CD8-positive, alpha-beta memory T cell (primary cell): Measurements from ENCODE around the gene C1orf226. TPM values are rescaled to one million over a fixed set of nuclear protein-coding genes. Genes with fewer than 3 reads are reported as not detected.
A peak's percentile ranks its signal among the peaks of the same experiment; 100 is the strongest.
"Not testable (repeated sequence)": the region's sequence is repeated elsewhere in the genome, so short reads cannot be mapped to it uniquely, and the experiment has no call there.

Experiments
- CTCF ChIA-PET: fragments of 350-600 bp; sonication (Branson Sonifier 250); formaldehyde crosslinking; loops from one replicate; lab custom pipeline; 2021; ENCODE audit warnings: antibody characterized with exemption; lab: Charles Lee
- POLR2A ChIA-PET: fragments of 350-600 bp; sonication (Branson Sonifier 250); formaldehyde crosslinking; loops from one replicate; lab custom pipeline; 2021; ENCODE audit warnings: antibody characterized with exemption; lab: Charles Lee
- DNase-seq, 5 donors: peaks; one replicate each; pipeline versions ENCODE4 v3.0.0 to v3.0.0-alpha.2; 2020 to 2022; ENCODE audit warnings: mixed read lengths in 1 of 5
- H3K27ac ChIP-seq: one replicate; pipeline ENCODE4 v1.7.0; 2013; ENCODE audit warnings: low read depth, mild to moderate bottlenecking, low read length, moderate library complexity
- H3K27me3 ChIP-seq: 2 replicates; pipeline ENCODE4 v1.7.0; 2013; ENCODE audit warnings: low read length, mild to moderate bottlenecking; ENCODE audit not compliant: insufficient read depth, poor library complexity, severe bottlenecking
- H3K36me3 ChIP-seq: 2 replicates; pipeline ENCODE4 v1.7.0; 2013; ENCODE audit warnings: mild to moderate bottlenecking, low read length, moderate library complexity; ENCODE audit not compliant: insufficient read depth
- H3K4me1 ChIP-seq: 2 replicates; pipeline ENCODE4 v1.7.0; 2013; ENCODE audit warnings: mild to moderate bottlenecking, low read length, moderate library complexity; ENCODE audit not compliant: insufficient read depth
- H3K4me3 ChIP-seq: 2 replicates; pipeline ENCODE4 v1.7.0; 2013; ENCODE audit warnings: mild to moderate bottlenecking, low read length
- H3K9me3 ChIP-seq: 2 replicates; pipeline ENCODE4 v1.7.0; 2013; ENCODE audit warnings: mild to moderate bottlenecking, low read length
- H3K27ac Mint-ChIP-seq, 8 donors: one replicate each; pipeline ENCODE4 v1.8.0; 2020 to 2021; ENCODE audit warnings: mixed read lengths in 8 of 8, mild to moderate bottlenecking in 6 of 8, inconsistent platforms in 3 of 8, moderate library complexity in 3 of 8
- H3K27me3 Mint-ChIP-seq, 2 donors: one replicate each; pipeline ENCODE4 v1.8.0; 2020 to 2021; ENCODE audit warnings: mixed read lengths in 2 of 2, mild to moderate bottlenecking in 1 of 2, moderate library complexity in 1 of 2
- H3K36me3 Mint-ChIP-seq, 3 donors: one replicate each; pipeline ENCODE4 v1.8.0; 2020 to 2021; ENCODE audit warnings: mixed read lengths in 3 of 3, inconsistent platforms in 1 of 3, mild to moderate bottlenecking in 1 of 3
- H3K4me1 Mint-ChIP-seq, 3 donors: one replicate each; pipeline ENCODE4 v1.8.0; 2020 to 2021; ENCODE audit warnings: mixed read lengths in 3 of 3, inconsistent platforms in 1 of 3, mild to moderate bottlenecking in 1 of 3
- H3K4me3 Mint-ChIP-seq, 7 donors: one replicate each; pipeline ENCODE4 v1.8.0; 2020 to 2021; ENCODE audit warnings: mixed read lengths in 7 of 7, mild to moderate bottlenecking in 6 of 7, moderate library complexity in 4 of 7, inconsistent platforms in 2 of 7
- H3K9me3 Mint-ChIP-seq, 5 donors: one replicate each; pipeline ENCODE4 v1.8.0; 2020 to 2022; ENCODE audit warnings: mixed read lengths in 5 of 5, mild to moderate bottlenecking in 3 of 5, moderate library complexity in 2 of 5, inconsistent platforms in 1 of 5
- polyA plus RNA-seq: library from polyadenylated mRNA; unstranded; fragments of 300-500 nt; fragmentation: Illumina TruSeq; gene quantifications from one replicate; pipeline ENCODE4 v1.2.3, GENCODE V29; 2021
- total RNA-seq, 2 experiments: library from RNA; stranded (reverse); gene quantifications; one replicate each; pipeline ENCODE4 v1.2.3, GENCODE V29; 2021

Gene C1orf226
- total and polyA plus RNA-seq, 3 experiments from 2014 or later = 0.04 TPM; not detected in 2

- H3K27me3 Mint-ChIP-seq = peaks cover 20 to 48% of the 10 kb centered on the region in 2 donors
- Histone ChIP-seq H3K27me3 (no peaks in the 10 kb centered on the region), H3K36me3 (no peaks in the 10 kb centered on the region), H3K4me1 (no peaks in the 10 kb centered on the region), H3K27ac (no peak within 1 kb of the TSS), H3K4me3 (no peak within 1 kb of the TSS), H3K9me3 (no peaks in the 10 kb centered on the region)
- no peaks in the 10 kb centered on the region for H3K36me3 Mint-ChIP-seq
- H3K4me1 Mint-ChIP-seq = no peaks in the 10 kb centered on the region
- H3K4me3 Mint-ChIP-seq = no peak within 1 kb of the TSS
- ChIA-PET CTCF (no interaction called here), POLR2A (no interaction called here)
- DNase-seq = no peak
- peaks cover 0 to 2% (median 0%) of the 10 kb centered on the region in 5 donors for H3K9me3 Mint-ChIP-seq
- peak within 1 kb of the TSS in 1 of 8 donors; percentile 26 for H3K27ac Mint-ChIP-seq
Observed at GRCh38 chr1:162412002-162412401, 30.5 kb downstream of the C1orf226 start, which contains the start of gene SH2D1B. TSS of gene SH2D1B (minus strand) at chr1:162412136. CDS start at chr1:162412016, 120 bp downstream.

- Mint-ChIP-seq H3K4me1 (no peaks in the 10 kb centered on the region), H3K27ac (no peak overlapping the region), H3K4me3 (no peak overlapping the region), H3K9me3 (peaks cover 0 to 2% (median 0%) of the 10 kb centered on the region in 5 donors), H3K27me3 (peaks cover 22 to 58% of the 10 kb centered on the region in 2 donors), H3K36me3 (peaks cover 0 to 3% (median 0%) of the 10 kb centered on the region in 3 donors)
- no peak for DNase-seq
- Histone ChIP-seq H3K4me3 (no peak overlapping the region), H3K4me1 (no peaks in the 10 kb centered on the region), H3K27me3 (no peaks in the 10 kb centered on the region), H3K36me3 (no peaks in the 10 kb centered on the region), H3K9me3 (no peaks in the 10 kb centered on the region), H3K27ac (no peak overlapping the region)
- ChIA-PET CTCF (no interaction called here), POLR2A (no interaction called here)
Observed at GRCh38 chr1:162416215-162416614, 34.7 kb downstream of the C1orf226 start.

GRCh38 chr1:162416909-162417308 lies 35.4 kb downstream of the C1orf226 start:
- H3K4me3 Mint-ChIP-seq = no peak overlapping the region
- DNase-seq = no peak
- H3K4me1 ChIP-seq = no peaks in the 10 kb centered on the region
- no peak overlapping the region for H3K4me3 ChIP-seq
- H3K27me3 Mint-ChIP-seq = peaks cover 22 to 58% of the 10 kb centered on the region in 2 donors
- H3K9me3 ChIP-seq = no peaks in the 10 kb centered on the region
- ChIA-PET POLR2A (no interaction called here), CTCF (no interaction called here)
- peaks cover 0 to 2% (median 0%) of the 10 kb centered on the region in 5 donors for H3K9me3 Mint-ChIP-seq
- no peak overlapping the region for H3K27ac Mint-ChIP-seq
- H3K27me3 ChIP-seq = no peaks in the 10 kb centered on the region
- H3K27ac ChIP-seq = no peak overlapping the region
- H3K4me1 Mint-ChIP-seq = no peaks in the 10 kb centered on the region
- H3K36me3 ChIP-seq = no peaks in the 10 kb centered on the region
- peaks cover 0 to 3% (median 0%) of the 10 kb centered on the region in 3 donors for H3K36me3 Mint-ChIP-seq

GRCh38 chr1:162417650-162418049 lies 36.1 kb downstream of the C1orf226 start:
- H3K4me3 Mint-ChIP-seq = no peak overlapping the region
- H3K27me3 ChIP-seq = no peaks in the 10 kb centered on the region
- H3K27ac Mint-ChIP-seq = no peak overlapping the region
- CTCF ChIA-PET = no interaction called here
- POLR2A ChIA-PET = no interaction called here
- H3K4me1 ChIP-seq = no peaks in the 10 kb centered on the region
- H3K9me3 Mint-ChIP-seq = peaks cover 0 to 2% (median 0%) of the 10 kb centered on the region in 5 donors
- H3K27me3 Mint-ChIP-seq = peaks cover 20 to 59% of the 10 kb centered on the region in 2 donors
- no peaks in the 10 kb centered on the region for H3K9me3 ChIP-seq
- no peaks in the 10 kb centered on the region for H3K4me1 Mint-ChIP-seq
- H3K36me3 ChIP-seq = no peaks in the 10 kb centered on the region
- no peak for DNase-seq
- no peak overlapping the region for H3K27ac ChIP-seq
- peaks cover 0 to 3% (median 0%) of the 10 kb centered on the region in 3 donors for H3K36me3 Mint-ChIP-seq
- no peak overlapping the region for H3K4me3 ChIP-seq

DNA sequence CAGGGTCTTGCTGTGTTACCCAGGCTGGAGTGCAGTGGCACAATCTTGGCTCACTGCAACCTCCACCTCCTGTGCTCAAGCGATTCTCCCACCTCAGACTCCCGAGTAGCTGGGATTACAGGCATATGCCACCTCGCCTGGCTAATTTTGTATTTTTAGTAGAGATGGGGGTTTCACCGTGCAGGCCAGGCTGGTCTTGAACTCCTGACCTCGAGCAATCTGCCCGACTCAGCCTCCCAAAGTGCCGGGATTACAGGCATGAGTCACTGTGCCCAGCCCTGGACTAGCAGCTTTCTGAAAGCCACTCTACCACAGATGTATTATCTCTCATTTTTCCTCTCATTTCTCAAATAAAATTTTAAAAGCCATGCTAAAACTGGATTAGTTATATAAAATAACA lies 37.1 kb downstream of the C1orf226 start:
- DNase-seq, H3K4me3 ChIP-seq, H3K9me3 ChIP-seq, H3K9me3 Mint-ChIP-seq, H3K27ac ChIP-seq, H3K36me3 Mint-ChIP-seq, H3K27ac Mint-ChIP-seq, H3K4me3 Mint-ChIP-seq, CTCF ChIA-PET, H3K36me3 ChIP-seq, H3K27me3 ChIP-seq, H3K4me1 Mint-ChIP-seq, H3K4me1 ChIP-seq, POLR2A ChIA-PET: not testable (repeated sequence)
- peaks cover 17 to 58% of the 10 kb centered on the region in 2 donors for H3K27me3 Mint-ChIP-seq

DNA sequence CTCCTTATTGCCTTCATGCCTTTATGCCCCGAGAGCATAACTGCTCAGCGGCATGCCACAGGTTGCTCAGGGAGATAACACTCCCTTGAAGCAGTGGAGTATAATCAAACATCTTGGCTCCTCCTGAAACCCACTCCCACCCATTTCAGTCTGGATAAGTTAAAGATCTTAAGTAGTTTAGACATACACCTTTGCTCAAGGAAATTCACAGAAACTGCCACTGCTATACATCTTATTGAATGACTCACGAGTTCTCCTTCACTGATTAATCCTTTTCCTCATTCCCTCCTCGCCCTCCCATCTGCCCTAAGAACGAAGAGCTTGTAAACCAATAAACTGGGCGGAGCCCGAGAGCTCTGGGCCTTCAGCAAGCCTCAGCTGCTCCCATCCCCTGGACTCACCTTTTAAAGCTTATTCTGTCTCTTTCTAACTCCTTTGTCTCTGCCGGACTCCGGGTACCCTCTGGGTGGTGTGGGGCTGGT lies 38.0 kb downstream of the C1orf226 start:
- CTCF ChIA-PET, H3K4me3 ChIP-seq, H3K27ac ChIP-seq, H3K4me1 Mint-ChIP-seq, H3K27me3 ChIP-seq, H3K4me1 ChIP-seq, H3K9me3 Mint-ChIP-seq, H3K36me3 ChIP-seq, H3K9me3 ChIP-seq, H3K27ac Mint-ChIP-seq, H3K36me3 Mint-ChIP-seq, DNase-seq, H3K4me3 Mint-ChIP-seq, POLR2A ChIA-PET: not testable (repeated sequence)
- H3K27me3 Mint-ChIP-seq = peaks cover 13 to 62% of the 10 kb centered on the region in 2 donors

DNA sequence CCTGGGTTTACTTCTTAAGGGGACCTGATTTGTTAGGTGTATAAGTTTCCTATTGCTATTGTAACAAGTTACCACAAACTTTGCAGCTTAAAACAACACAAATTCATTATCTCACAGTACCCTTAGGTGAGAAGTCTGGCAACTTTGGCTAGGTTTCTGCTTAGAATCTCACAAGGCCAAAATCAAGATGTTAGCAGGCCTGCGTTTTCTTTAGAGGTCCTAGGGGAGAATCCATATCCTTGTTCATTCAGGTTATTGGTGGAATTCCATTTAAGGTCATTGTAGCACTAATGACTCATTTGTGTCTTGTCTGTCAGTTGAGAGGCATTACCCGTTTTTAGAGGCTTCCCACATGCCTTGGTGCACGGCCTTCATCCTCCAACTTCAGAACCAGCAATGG lies 38.6 kb downstream of the C1orf226 start:
- no peaks in the 10 kb centered on the region for H3K4me1 Mint-ChIP-seq
- peaks cover 0 to 2% (median 0%) of the 10 kb centered on the region in 5 donors for H3K9me3 Mint-ChIP-seq
- H3K4me3 Mint-ChIP-seq = no peak overlapping the region
- POLR2A ChIA-PET = no interaction called here
- DNase-seq = no peak
- H3K36me3 Mint-ChIP-seq = peaks cover 0 to 3% (median 0%) of the 10 kb centered on the region in 3 donors
- H3K9me3 ChIP-seq = no peaks in the 10 kb centered on the region
- no peak overlapping the region for H3K27ac ChIP-seq
- no peak overlapping the region for H3K27ac Mint-ChIP-seq
- no peak overlapping the region for H3K4me3 ChIP-seq
- H3K27me3 ChIP-seq = no peaks in the 10 kb centered on the region
- peaks cover 13 to 61% of the 10 kb centered on the region in 2 donors for H3K27me3 Mint-ChIP-seq
- H3K4me1 ChIP-seq = no peaks in the 10 kb centered on the region
- CTCF ChIA-PET = no interaction called here
- no peaks in the 10 kb centered on the region for H3K36me3 ChIP-seq

DNA sequence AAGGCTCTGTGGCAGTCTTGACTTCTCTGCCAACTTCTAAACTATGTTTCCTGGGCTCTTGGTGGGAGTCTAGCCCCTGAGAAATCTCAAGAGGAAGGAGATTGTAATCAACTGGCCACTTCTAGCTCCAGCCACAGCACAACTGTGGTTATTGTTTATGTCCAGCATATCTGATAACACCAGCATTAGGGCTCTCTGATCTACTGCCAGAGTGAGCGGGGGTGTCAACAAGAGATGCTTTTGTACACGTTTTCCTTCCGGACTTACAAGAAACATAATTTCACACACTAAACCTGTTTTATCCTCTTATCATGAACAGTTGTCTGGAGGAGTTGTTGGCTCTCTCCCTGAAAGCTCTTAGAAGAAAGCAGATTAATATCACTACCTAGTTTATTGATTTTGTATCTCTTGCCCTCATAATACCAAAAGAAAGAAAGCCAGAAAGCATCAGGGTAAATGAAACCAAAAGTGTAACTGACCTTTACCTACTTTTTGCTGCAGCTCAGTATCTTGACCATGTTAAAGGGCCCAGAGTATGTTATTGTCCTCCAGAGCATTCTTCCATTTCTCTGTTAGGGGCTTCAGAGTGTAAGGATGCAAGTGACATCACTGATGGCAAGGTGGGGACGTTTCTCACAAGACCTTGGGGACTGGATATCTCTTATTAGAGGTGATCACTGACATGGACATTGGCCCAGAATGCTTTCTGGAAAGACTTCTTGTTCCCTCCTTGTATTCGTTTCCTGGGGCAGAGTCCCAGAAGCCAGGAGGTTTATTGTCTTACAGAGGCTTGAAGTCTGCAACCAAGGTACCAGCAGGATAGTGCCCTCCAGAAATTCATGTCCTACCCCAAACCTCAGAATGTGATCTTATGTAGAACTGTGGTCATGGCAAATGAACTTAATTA lies 40.0 kb downstream of the C1orf226 start:
- Mint-ChIP-seq H3K27ac (no peak overlapping the region), H3K4me3 (no peak overlapping the region), H3K4me1 (no peaks in the 10 kb centered on the region), H3K36me3 (peaks cover 0 to 3% (median 0%) of the 10 kb centered on the region in 3 donors), H3K9me3 (peaks cover 0 to 2% (median 0%) of the 10 kb centered on the region in 5 donors), H3K27me3 (peaks cover 12 to 48% of the 10 kb centered on the region in 2 donors)
- ChIA-PET CTCF (no interaction called here), POLR2A (no interaction called here)
- H3K27me3 ChIP-seq = no peaks in the 10 kb centered on the region
- H3K4me1 ChIP-seq = no peaks in the 10 kb centered on the region
- no peaks in the 10 kb centered on the region for H3K36me3 ChIP-seq
- no peak overlapping the region for H3K4me3 ChIP-seq
- no peaks in the 10 kb centered on the region for H3K9me3 ChIP-seq
- no peak for DNase-seq
- no peak overlapping the region for H3K27ac ChIP-seq
